Skeletal muscle tissue (tissue), 4 donors: ENCODE measurements around the gene IREB2. TPM values are rescaled to one million over a fixed set of nuclear protein-coding genes. Genes with fewer than 3 reads are reported as not detected.

Experiments
- H3K27ac ChIP-seq: one replicate; pipeline ENCODE4 v1.7.0; 2013; ENCODE audit warnings: mild to moderate bottlenecking, low read depth, low read length, inconsistent platforms
- H3K27me3 ChIP-seq, 3 donors: one replicate each; pipeline ENCODE4 v1.7.0; 2013; ENCODE audit warnings: low read length in 3 of 3; ENCODE audit not compliant: control insufficient read depth in 3 of 3, insufficient read depth in 3 of 3
- H3K36me3 ChIP-seq, 3 donors: one replicate each; pipeline ENCODE4 v1.7.0; 2013; ENCODE audit warnings: low read length in 3 of 3; ENCODE audit not compliant: control insufficient read depth in 3 of 3, insufficient read depth in 3 of 3
- H3K4me1 ChIP-seq, 3 donors: one replicate each; pipeline ENCODE4 v1.7.0; 2013; ENCODE audit warnings: low read length in 3 of 3, mild to moderate bottlenecking in 3 of 3; ENCODE audit not compliant: control insufficient read depth in 3 of 3, insufficient read depth in 3 of 3
- H3K4me3 ChIP-seq, 3 donors: one replicate each; pipeline ENCODE4 v1.7.0; 2013; ENCODE audit warnings: low read length in 3 of 3
- H3K9ac ChIP-seq, 3 donors: one replicate each; pipeline ENCODE4 v1.7.0; 2013; ENCODE audit warnings: low read length in 3 of 3, mild to moderate bottlenecking in 3 of 3, moderate library complexity in 2 of 3, low read depth in 1 of 3
- H3K9me3 ChIP-seq, 3 donors: one replicate each; pipeline ENCODE4 v1.7.0; 2013; ENCODE audit warnings: low read length in 3 of 3; ENCODE audit not compliant: control insufficient read depth in 3 of 3
- total RNA-seq: library from RNA; depleted of rRNA; stranded (reverse); fragments of >200 nt; gene quantifications from one replicate; pipeline ENCODE4 v1.2.3, GENCODE V29; 2014
- donor health status: Osteomylitis.

Gene IREB2
- total RNA-seq, 1 donor from 2014 or later = 35.0 TPM

DNA sequence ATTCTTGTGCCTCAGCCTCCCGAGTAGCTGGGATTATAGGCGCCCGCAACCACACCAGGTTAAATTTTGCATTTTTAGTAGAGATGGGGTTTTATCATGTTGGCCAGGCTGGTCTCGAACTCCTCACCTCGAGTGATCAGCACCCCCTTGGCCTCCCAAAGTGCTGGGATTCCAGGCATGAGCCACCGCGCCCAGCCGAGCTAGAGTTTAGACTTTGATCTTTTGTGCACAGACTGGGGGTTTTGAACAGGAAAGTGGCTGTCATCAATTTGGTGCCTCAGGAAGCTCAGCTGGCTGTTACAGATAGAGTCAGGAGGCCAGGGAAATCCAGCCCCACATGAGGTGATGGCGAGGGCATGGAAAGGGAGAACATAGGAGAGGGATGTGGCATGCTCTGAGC is 19.3 kb upstream of the IREB2 start:
- Histone ChIP-seq H3K36me3 (no peaks in the 10 kb centered on the region), H3K9ac (no peak overlapping the region), H3K4me3 (no peak overlapping the region), H3K27ac (no peak overlapping the region), H3K9me3 (no peaks in the 10 kb centered on the region), H3K27me3 (peaks cover 0 to 5% (median 0%) of the 10 kb centered on the region in 3 donors), H3K4me1 (peaks cover 0 to 6% (median 3%) of the 10 kb centered on the region in 3 donors)

DNA sequence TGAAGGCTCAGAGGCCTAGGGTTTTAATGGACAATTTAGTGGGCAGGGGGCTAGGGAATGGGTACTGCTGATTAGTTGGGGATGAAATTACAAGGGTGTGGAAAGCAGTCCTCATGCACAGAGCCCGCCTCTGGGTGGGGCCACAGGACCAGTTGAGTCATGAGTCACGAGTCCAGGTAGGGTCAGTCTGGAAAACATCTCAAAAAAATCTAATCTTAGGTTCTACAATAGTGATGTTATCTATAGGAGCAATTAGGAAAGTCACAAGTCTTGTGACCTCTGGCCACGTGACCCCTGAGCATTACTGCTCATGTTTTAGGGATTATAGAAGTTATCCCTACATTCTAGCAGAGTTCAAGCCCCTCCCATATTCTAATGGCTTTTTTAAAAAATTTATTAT is 18.6 kb upstream of the IREB2 start:
- H3K27me3 ChIP-seq = peaks cover 0 to 5% (median 0%) of the 10 kb centered on the region in 3 donors
- no peaks in the 10 kb centered on the region for H3K9me3 ChIP-seq
- H3K4me3 ChIP-seq = no peak overlapping the region
- no peaks in the 10 kb centered on the region for H3K36me3 ChIP-seq
- no peak overlapping the region for H3K27ac ChIP-seq
- H3K9ac ChIP-seq = no peak overlapping the region
- H3K4me1 ChIP-seq = peaks cover 0 to 6% (median 3%) of the 10 kb centered on the region in 3 donors

DNA sequence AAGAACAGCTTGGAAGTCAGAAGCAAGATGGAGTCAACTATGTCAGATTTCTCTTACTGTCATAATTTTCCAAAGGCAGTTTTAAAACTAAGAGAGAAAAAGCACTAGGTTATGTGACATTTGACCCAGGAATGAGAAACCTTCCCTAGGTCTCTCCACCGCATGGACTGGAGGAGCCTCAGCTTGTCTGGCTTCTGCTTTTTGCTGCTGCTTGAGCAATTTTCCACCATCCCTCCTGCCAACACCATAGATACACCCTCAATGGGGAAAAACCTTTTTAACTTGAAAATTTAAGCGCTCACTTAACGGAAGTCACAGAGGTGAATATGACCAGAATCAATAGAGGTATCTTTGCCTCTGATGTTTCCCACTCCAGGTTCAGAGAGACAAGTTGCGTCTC is 17.8 kb upstream of the IREB2 start:
- H3K4me3 ChIP-seq = no peak overlapping the region
- peaks cover 0 to 5% (median 0%) of the 10 kb centered on the region in 3 donors for H3K27me3 ChIP-seq
- peaks cover 0 to 6% (median 3%) of the 10 kb centered on the region in 3 donors for H3K4me1 ChIP-seq
- no peak overlapping the region for H3K9ac ChIP-seq
- no peaks in the 10 kb centered on the region for H3K9me3 ChIP-seq
- H3K36me3 ChIP-seq = no peaks in the 10 kb centered on the region
- H3K27ac ChIP-seq = no peak overlapping the region

DNA sequence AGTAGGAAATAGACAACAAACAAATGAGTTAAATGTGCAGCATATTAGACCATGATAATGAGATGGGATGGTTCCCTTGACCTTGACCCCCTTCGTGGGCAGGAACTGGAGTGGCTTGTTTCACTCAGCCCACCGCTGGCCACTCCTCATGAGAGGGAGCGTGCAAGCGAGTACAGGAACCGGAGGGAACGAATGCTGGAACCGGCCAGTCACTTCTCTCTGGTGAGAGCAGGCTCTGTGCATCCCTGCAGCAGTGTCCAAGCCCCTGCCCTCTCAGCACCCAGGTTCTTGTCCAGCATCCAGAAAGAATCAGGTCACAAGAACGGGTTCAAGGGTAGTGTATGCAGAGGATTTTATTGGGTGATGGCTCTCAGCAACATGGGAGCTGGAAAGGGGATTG is 17.2 kb upstream of the IREB2 start:
- Histone ChIP-seq H3K9me3 (no peaks in the 10 kb centered on the region), H3K4me1 (peaks cover 0 to 6% (median 3%) of the 10 kb centered on the region in 3 donors), H3K4me3 (no peak overlapping the region), H3K36me3 (no peaks in the 10 kb centered on the region), H3K27ac (no peak overlapping the region), H3K9ac (no peak overlapping the region), H3K27me3 (peaks cover 0 to 5% (median 0%) of the 10 kb centered on the region in 3 donors)

DNA sequence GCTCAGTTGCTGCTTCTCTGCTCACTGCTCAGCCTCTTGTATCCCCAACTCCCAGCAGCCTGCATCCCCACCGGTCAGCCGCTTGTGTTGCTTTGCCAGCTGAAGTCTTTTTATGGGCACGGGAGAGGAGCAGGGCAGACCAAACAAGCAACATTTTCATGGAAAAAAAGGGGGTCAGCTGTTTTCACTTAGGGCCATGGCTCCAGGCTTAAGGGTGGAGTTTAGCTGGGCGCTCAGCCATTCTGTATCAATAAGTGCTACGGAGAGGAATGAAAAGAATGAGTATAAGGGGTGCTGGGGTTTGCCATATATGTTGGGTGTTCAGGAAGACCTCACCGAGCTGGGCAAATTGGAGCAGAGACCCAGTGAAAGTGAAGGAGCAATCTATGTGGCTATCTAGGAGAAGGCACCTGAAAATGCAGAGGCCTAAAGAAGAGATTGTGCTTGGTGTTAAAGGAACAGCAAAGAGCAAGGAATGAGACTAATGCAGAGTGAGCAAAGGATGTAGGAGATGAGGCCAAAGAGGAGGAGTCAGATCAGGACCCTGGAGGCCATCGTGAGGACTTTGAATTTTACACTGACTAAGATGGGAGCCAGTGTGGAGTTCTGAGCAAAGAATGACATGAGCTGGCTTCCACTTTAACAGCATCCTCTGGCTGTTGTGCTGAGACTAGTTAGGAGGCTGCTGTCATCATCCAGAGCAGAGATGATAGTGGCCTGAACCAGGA is 16.6 kb upstream of the IREB2 start:
- H3K27ac ChIP-seq = no peak overlapping the region
- no peak overlapping the region for H3K4me3 ChIP-seq
- no peak overlapping the region for H3K9ac ChIP-seq
- peaks cover 0 to 6% (median 3%) of the 10 kb centered on the region in 3 donors for H3K4me1 ChIP-seq
- no peaks in the 10 kb centered on the region for H3K9me3 ChIP-seq
- peaks cover 0 to 5% (median 0%) of the 10 kb centered on the region in 3 donors for H3K27me3 ChIP-seq
- H3K36me3 ChIP-seq = no peaks in the 10 kb centered on the region

DNA sequence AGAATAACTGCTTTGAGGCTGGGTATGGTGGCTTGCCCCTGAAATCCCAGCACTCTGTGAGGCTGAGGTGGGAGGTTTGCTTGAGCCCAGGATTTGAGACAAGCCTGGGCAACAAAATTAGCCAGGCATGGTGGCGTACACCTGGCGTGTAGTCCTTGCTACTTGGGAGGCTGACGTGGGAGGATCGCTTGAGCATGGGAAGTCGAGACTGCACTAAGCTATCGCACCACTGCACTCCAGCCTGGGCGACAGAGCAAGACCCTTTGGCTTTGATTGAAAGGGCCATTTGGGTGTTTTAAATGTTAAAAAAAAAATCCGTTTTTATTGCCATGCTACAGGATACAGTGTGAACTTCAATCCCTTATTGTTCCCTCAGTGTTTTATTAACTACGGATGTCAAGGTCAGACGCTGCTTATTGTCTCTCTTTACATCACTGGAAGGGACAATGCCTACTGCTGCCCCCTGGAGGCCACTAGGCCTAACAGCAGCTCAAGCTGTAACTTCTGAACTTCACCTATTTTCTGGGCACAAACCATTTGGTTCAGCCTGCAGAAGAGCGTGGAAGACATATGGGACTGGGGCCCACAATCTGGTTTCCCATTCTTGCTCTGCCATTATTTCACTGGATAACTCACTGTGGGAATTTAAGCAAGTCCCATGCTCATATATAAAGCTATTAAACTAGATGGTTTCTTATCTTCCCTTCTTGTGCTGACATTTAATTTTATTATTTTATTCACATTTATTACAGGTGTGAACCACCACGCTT is 15.3 kb upstream of the IREB2 start:
- H3K9ac ChIP-seq = no peak overlapping the region
- peaks cover 0 to 5% (median 0%) of the 10 kb centered on the region in 3 donors for H3K27me3 ChIP-seq
- no peak overlapping the region for H3K4me3 ChIP-seq
- H3K4me1 ChIP-seq = peaks cover 0 to 6% (median 3%) of the 10 kb centered on the region in 3 donors
- no peaks in the 10 kb centered on the region for H3K9me3 ChIP-seq
- H3K36me3 ChIP-seq = no peaks in the 10 kb centered on the region
- H3K27ac ChIP-seq = no peak overlapping the region

DNA sequence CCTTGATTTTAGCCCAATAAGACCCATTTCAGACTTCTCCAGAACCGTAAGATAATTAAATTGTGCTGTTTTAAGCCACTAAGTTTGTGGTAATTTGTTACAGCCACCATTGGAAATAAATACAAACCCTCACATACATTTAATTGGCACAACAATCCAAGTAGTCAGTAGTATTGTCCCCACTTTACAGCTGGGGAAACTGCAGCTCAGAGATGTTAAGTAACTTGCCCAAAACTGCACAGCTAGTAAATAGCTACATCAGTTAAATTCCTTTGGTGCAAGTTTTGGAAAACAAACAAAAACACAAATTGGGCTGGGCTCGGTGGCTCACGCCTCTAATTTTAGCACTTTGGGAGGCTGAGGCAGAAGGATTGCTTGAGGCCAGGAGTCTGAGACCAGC is 13.3 kb upstream of the IREB2 start:
- Histone ChIP-seq H3K36me3 (no peaks in the 10 kb centered on the region), H3K9me3 (no peaks in the 10 kb centered on the region), H3K9ac (no peak overlapping the region), H3K27me3 (peaks cover 0 to 7% (median 2%) of the 10 kb centered on the region in 3 donors), H3K4me1 (peaks cover 0 to 6% (median 3%) of the 10 kb centered on the region in 3 donors), H3K27ac (no peak overlapping the region), H3K4me3 (no peak overlapping the region)

DNA sequence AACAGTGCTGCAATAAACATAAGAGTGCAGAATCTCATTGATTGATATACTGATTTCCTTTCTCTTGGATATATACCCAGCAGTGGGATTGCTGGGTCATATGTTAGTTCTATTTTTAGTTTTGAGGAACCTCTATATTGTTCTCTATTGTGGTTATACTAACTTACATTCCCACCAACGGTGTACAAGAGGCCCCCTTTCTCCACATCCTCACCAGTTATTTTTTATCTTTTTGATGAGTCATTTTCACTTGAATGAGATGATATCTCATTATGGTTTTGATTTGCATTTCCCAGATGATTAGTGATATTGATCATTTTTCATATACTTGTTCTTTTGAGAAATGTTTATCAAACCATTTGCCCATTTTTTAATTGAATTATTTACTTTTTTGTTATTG is 12.4 kb upstream of the IREB2 start:
- no peaks in the 10 kb centered on the region for H3K9me3 ChIP-seq
- H3K27me3 ChIP-seq = peaks cover 0 to 10% (median 4%) of the 10 kb centered on the region in 3 donors
- H3K36me3 ChIP-seq = no peaks in the 10 kb centered on the region
- no peak overlapping the region for H3K4me3 ChIP-seq
- peak overlapping the region in 1 of 3 donors; percentile 4 for H3K9ac ChIP-seq
- H3K27ac ChIP-seq = no peak overlapping the region
- peaks cover 0 to 6% (median 3%) of the 10 kb centered on the region in 3 donors for H3K4me1 ChIP-seq

DNA sequence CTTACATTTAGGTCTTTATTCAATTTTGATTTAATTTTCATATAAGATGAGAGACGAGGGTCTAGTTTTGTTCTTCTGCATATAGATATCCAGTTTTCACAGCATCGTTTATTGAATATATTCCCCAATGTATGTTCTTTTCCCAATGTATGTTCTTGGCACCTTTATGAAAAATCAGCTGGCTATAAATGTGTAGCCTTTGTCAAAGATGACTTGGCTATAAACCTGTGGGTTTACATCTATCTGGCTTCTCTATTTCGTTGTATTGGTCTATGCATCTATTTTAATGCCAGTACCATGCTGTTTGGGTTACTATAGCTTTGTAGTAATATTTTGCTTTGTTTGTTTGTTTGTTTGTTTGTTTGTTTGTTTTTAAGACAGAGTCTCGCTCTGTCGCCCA is 11.7 kb upstream of the IREB2 start:
- no peaks in the 10 kb centered on the region for H3K36me3 ChIP-seq
- no peak overlapping the region for H3K27ac ChIP-seq
- H3K9me3 ChIP-seq = no peaks in the 10 kb centered on the region
- peaks cover 0 to 6% (median 3%) of the 10 kb centered on the region in 3 donors for H3K4me1 ChIP-seq
- H3K9ac ChIP-seq = no peak overlapping the region
- H3K4me3 ChIP-seq = no peak overlapping the region
- peaks cover 0 to 6% (median 4%) of the 10 kb centered on the region in 3 donors for H3K27me3 ChIP-seq

DNA sequence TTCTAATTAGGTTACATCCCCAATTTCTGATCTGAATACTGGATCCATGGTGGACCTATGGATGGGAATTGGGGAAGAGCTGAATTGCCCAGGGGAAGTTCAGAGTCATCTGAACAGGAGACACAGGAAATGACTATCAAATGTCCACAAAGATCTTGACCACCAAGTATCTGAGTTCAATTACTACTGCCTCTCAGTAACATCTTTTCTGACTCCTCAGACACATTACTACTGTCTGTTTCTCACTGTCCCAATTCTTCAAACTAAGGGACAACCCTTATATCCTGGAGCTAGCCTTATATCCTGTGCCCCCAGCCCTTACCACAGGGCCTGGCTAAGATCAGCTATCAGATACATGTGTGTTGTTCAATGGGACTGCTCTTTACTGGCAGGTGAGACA is 10.1 kb upstream of the IREB2 start:
- Histone ChIP-seq H3K27me3 (peaks cover 0 to 6% (median 4%) of the 10 kb centered on the region in 3 donors), H3K9me3 (no peaks in the 10 kb centered on the region), H3K36me3 (no peaks in the 10 kb centered on the region), H3K9ac (no peak overlapping the region), H3K4me3 (no peak overlapping the region), H3K27ac (no peak overlapping the region), H3K4me1 (peaks cover 0 to 1% (median 0%) of the 10 kb centered on the region in 3 donors)
